ENCODE measurements around the gene PDPK1. TPM values are rescaled to one million over a fixed set of nuclear protein-coding genes. Genes with fewer than 3 reads are reported as not detected.
A peak's percentile ranks its signal among the peaks of the same experiment; 100 is the strongest.

PDPK1 gene
- total RNA-seq, 2 donors from 2014 or later = 29.2 to 30.3 TPM

DNA sequence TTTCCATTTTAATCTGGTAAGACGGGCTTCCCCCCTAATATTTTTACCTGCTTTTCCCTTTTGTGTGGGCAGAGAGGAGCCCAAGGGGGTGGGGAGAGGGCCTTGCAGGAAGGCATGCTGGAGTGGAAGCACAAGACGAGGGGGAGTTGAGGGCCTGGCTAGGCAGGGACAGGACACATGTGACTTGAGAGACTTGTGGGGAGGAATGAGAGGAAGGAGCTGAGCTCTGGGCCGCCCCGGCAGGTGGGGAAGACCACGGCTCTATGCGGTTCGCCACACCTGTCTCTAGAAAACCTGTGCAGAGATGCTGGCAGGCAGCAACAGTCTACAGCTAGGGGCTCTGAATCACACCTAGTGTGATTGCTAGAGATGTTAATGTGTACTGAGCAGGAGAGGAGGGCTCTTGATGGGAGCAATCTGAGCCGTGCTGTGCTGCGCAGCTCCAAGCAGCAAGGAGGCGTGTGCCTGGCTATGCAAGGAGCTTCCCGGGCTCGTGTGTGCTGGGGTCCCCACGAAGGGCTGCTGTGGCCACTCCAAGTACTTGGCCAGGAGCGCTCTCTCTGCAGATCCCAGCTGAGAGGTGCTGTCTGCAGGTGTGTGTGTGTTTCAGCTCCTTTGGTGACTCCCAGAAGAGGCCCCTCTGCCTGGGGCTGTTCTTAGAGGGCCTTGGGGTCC, 50.2 kb downstream of the PDPK1 start:
- 92 to 94% methylated on average over 7 to 14 of the region's 14 CpGs for WGBS, 2 experiments (ENCODE audit: insufficient coverage in 1 of 2, insufficient read length in 1 of 2)
- no peak overlapping the region for H3K27ac Mint-ChIP-seq

DNA sequence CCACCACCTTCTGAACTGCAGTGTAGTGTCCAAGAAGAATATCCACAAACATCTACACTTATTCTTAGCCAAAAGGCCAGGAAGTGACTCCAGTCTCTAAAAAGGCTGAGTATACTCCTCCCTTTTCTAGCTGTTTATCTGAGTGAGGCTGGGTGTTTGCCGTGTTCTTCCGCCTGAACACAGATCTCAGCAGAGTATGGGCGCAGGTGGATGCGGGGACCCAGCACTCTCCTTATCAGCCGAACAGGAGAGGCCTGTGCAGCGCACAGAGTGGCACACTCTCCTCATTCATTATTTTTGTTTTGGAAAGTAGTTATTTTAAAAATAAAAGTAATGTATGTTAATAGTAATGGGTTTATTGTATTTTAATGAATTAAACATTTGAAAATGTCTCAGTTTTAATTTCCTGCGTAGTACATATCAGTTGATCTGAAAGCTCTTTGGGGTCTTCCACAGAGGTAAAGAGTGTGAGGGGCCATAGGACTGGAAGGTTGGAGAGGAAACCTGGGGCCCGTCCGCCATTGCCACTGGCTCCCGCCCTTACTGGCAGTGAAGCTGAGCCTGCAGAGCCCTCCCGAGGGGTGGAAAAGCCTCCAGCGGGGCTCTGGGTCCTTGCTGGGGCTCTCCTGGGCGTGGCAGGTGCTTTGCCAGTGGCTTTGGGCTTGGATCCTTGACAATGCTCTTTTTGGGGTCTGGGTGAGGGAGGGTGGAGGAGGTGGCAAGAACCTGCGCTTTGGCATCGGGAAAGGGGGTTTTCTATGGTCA, 53.8 kb downstream of the PDPK1 start:
- H3K36me3 Mint-ChIP-seq (ENCODE audit: low read depth) = peaks cover 50% of the 10 kb centered on the region
- no peak overlapping the region for H3K4me3 ChIP-seq (ENCODE audit: low read length)
- no peaks in the 10 kb centered on the region for H3K9me3 ChIP-seq (ENCODE audit: control insufficient read depth, low read length)
- no peak overlapping the region for H3K27ac ChIP-seq (ENCODE audit: low read depth, low read length)
- no peaks in the 10 kb centered on the region for H3K27me3 Mint-ChIP-seq (ENCODE audit: insufficient read depth)
- 92 to 98% methylated on average over 5 to 15 of the region's 15 CpGs for WGBS, 2 experiments (ENCODE audit: insufficient coverage in 1 of 2, insufficient read length in 1 of 2)
- no peaks in the 10 kb centered on the region for H3K27me3 ChIP-seq (ENCODE audit: control insufficient read depth, insufficient read depth, low read length, poor library complexity, severe bottlenecking)
- DNase-seq = peak; percentile 21
- peaks cover 33% of the 10 kb centered on the region for H3K36me3 ChIP-seq (ENCODE audit: control insufficient read depth, insufficient read depth, low read length)
- H3K9me3 Mint-ChIP-seq = no peaks in the 10 kb centered on the region
- H3K4me1 Mint-ChIP-seq = no peaks in the 10 kb centered on the region
- no peak overlapping the region for H3K4me3 Mint-ChIP-seq
- no peaks in the 10 kb centered on the region for H3K4me1 ChIP-seq (ENCODE audit: control insufficient read depth, insufficient read depth, low read length)
- peak overlapping the region; percentile 78 for H3K27ac Mint-ChIP-seq
- TF ChIP-seq, protein P1, sequence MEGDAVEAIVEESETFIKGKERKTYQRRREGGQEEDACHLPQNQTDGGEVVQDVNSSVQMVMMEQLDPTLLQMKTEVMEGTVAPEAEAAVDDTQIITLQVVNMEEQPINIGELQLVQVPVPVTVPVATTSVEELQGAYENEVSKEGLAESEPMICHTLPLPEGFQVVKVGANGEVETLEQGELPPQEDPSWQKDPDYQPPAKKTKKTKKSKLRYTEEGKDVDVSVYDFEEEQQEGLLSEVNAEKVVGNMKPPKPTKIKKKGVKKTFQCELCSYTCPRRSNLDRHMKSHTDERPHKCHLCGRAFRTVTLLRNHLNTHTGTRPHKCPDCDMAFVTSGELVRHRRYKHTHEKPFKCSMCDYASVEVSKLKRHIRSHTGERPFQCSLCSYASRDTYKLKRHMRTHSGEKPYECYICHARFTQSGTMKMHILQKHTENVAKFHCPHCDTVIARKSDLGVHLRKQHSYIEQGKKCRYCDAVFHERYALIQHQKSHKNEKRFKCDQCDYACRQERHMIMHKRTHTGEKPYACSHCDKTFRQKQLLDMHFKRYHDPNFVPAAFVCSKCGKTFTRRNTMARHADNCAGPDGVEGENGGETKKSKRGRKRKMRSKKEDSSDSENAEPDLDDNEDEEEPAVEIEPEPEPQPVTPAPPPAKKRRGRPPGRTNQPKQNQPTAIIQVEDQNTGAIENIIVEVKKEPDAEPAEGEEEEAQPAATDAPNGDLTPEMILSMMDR (conservative IDR thresholded peaks at IDR 0.05) = no peak
- no peak overlapping the region for H3K9ac ChIP-seq (ENCODE audit: extremely low read depth, low read length, poor library complexity, severe bottlenecking)

More for the DNA sequence above, 50.2 kb downstream of the PDPK1 start:
- H3K36me3 ChIP-seq (ENCODE audit: control insufficient read depth, insufficient read depth, low read length) = peaks cover 32% of the 10 kb centered on the region
- Mint-ChIP-seq H3K36me3 (ENCODE audit: low read depth) (peaks cover 42% of the 10 kb centered on the region), H3K9me3 (no peaks in the 10 kb centered on the region), H3K4me1 (no peaks in the 10 kb centered on the region), H3K4me3 (no peak overlapping the region), H3K27me3 (ENCODE audit: insufficient read depth) (no peaks in the 10 kb centered on the region)
- no peaks in the 10 kb centered on the region for H3K27me3 ChIP-seq (ENCODE audit: control insufficient read depth, insufficient read depth, low read length, poor library complexity, severe bottlenecking)
- no peaks in the 10 kb centered on the region for H3K4me1 ChIP-seq (ENCODE audit: control insufficient read depth, insufficient read depth, low read length)
- H3K9ac ChIP-seq (ENCODE audit: extremely low read depth, low read length, poor library complexity, severe bottlenecking) = no peak overlapping the region
- H3K27ac ChIP-seq (ENCODE audit: low read depth, low read length) = no peak overlapping the region
- no peaks in the 10 kb centered on the region for H3K9me3 ChIP-seq (ENCODE audit: control insufficient read depth, low read length)
- TF ChIP-seq, protein P1 (conservative IDR thresholded peaks at IDR 0.05) = no peak
- peak; percentile 41 for DNase-seq
- H3K4me3 ChIP-seq (ENCODE audit: low read length) = no peak overlapping the region

DNA sequence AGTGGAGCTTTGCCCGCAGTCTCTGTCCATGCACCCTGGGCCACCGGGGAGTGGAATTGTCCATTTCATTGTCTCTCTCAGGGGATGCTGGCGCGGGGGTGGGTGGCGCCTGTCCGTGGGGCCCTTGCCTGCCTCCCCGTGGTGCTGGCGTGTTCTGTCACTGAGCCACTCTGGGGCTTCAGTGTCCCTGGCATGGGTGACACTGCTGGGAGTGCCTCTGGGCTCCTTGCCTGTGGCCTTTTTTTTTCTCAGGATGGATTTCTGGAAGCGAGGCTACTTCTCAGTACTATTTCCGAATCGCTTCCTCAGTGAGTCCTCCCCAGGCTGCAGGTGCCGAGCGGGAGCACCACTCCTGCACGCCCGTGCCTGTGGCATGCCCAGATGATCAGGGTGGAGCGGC, 55.0 kb downstream of the PDPK1 start:
- Mint-ChIP-seq H3K27me3 (ENCODE audit: insufficient read depth) (no peaks in the 10 kb centered on the region), H3K4me3 (no peak overlapping the region), H3K36me3 (ENCODE audit: low read depth) (peaks cover 40% of the 10 kb centered on the region), H3K27ac (no peak overlapping the region), H3K9me3 (no peaks in the 10 kb centered on the region), H3K4me1 (no peaks in the 10 kb centered on the region)
- DNase-seq = peak; percentile 29
- Histone ChIP-seq H3K4me3 (ENCODE audit: low read length) (no peak overlapping the region), H3K4me1 (ENCODE audit: control insufficient read depth, insufficient read depth, low read length) (no peaks in the 10 kb centered on the region), H3K9ac (ENCODE audit: extremely low read depth, low read length, poor library complexity, severe bottlenecking) (no peak overlapping the region), H3K27me3 (ENCODE audit: control insufficient read depth, insufficient read depth, low read length, poor library complexity, severe bottlenecking) (no peaks in the 10 kb centered on the region), H3K27ac (ENCODE audit: low read depth, low read length) (peak overlapping the region; percentile 92), H3K9me3 (ENCODE audit: control insufficient read depth, low read length) (no peaks in the 10 kb centered on the region), H3K36me3 (ENCODE audit: control insufficient read depth, insufficient read depth, low read length) (peaks cover 43% of the 10 kb centered on the region)
- 93 to 94% methylated on average over 14 to 16 of the region's 16 CpGs for WGBS, 2 experiments (ENCODE audit: insufficient coverage in 1 of 2, insufficient read length in 1 of 2)
- TF ChIP-seq, protein P1 (conservative IDR thresholded peaks at IDR 0.05) = no peak
